ENCODE measurements around the gene OBP2B.

The OBP2B gene

DNA sequence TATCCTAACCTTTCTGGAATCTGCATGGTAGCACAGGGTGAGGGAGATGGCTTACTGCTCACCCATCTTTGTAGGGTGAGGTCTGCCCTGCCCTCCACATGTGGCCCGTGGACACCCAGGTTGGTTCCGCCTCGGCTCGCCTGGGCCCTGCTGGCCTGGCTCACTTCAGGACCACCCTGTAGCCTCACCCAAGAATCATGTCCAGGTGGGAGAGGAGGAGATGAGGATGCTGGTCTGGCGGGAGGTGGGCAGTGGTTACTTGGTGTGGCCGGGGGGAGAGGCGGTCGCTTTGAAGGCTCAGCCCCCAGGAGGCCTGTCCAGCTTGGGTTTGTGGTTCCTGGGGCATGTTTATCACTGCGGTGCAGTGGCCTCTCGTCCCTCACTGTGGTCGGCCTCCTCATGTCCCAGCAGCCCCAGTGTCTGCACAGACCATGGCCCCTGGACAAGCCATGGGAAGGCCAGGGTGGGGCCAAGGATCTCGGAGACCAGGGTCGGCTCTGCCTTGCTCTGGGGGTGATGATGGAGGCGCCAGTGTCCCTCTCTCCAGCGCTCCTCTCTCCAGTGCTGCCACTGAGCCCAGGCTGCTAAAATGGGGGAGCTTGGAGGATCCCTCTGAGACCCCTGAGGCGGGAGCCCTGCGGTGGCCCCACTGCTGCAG is 4.6 kb downstream of the OBP2B start:
- no peak overlapping the region for H3K4me3 Mint-ChIP-seq
- no peak overlapping the region for H3K27ac Mint-ChIP-seq
- peaks cover 2% of the 10 kb centered on the region for H3K27me3 Mint-ChIP-seq
- H3K4me1 Mint-ChIP-seq: peaks cover 2% of the 10 kb centered on the region
- no peaks in the 10 kb centered on the region for H3K9me3 Mint-ChIP-seq
- ATAC-seq (no peak), DNase-seq (no peak)
- H3K36me3 Mint-ChIP-seq (ENCODE audit: low read depth): no peaks in the 10 kb centered on the region

DNA sequence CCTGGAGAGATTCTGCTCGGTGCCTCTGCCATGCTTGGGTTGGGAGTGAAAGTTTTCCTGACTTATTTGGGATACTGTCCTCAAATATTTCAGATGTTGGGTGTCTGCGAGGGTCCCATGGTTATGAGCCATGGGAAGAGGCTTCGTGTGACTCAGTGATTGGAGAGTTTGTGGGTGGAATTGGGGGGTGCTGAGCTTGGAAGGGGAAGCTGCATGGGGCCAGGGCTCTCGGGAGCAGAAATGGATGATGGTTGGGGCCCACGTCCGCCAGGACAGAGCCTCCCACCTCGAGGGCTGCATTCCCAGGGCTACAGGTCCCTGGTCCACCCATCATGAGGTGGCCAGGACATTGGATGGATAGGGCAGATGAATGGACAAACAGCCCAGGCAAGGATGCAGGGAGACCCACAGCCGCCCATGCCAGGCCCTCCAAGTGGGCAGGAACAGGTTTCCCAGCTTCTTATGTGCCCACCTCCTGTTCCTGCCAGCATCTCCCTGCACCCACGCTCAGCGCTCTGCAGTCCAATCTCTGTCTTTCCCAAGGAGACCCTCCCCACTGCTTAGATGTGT is 5.5 kb downstream of the OBP2B start:
- no peak overlapping the region for H3K27ac Mint-ChIP-seq
- no peaks in the 10 kb centered on the region for H3K36me3 Mint-ChIP-seq (ENCODE audit: low read depth)
- ATAC-seq (no peak), DNase-seq (no peak)
- peaks cover 2% of the 10 kb centered on the region for H3K4me1 Mint-ChIP-seq
- peaks cover 2% of the 10 kb centered on the region for H3K27me3 Mint-ChIP-seq
- no peak overlapping the region for H3K4me3 Mint-ChIP-seq
- no peaks in the 10 kb centered on the region for H3K9me3 Mint-ChIP-seq

DNA sequence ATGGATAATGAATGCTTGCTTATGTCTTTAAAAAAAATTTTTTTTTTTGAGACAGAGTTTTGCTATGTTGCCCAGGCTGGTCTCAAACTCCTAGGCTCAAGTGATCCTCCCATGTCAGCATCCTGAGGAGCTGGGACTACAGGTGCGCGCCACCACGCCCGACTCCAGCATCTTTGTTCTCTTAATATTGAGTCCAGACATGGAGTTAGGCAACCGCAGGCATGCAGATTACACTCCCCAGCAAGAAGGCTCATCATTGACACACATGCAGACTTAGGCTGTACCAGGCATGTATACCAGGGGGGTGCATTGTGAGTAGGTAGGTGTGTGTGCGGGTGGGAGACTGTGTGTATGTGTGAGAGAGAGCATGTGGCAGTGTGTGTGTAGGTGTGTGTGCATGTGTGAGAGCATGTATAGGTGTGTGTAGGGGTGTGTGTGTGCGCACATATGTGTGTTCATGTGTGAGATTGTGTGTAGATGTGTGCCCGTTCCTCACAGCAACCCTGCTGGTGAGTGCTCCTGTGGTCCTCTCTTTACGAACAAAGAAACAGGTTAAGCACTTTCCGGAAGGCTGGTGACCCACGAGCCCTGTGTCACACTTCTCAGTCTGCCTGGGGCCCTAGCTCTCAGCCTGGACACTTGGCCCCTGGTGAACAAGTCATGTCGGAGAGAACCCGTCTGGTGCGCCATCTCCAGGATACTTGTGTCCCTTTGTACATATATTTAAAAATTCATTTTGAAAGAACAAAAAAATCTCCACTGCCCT is 6.2 kb downstream of the OBP2B start:
- ATAC-seq: no peak
- no peaks in the 10 kb centered on the region for H3K36me3 Mint-ChIP-seq (ENCODE audit: low read depth)
- no peak for DNase-seq
- peaks cover 2% of the 10 kb centered on the region for H3K4me1 Mint-ChIP-seq
- no peak overlapping the region for H3K4me3 Mint-ChIP-seq
- no peaks in the 10 kb centered on the region for H3K9me3 Mint-ChIP-seq
- H3K27ac Mint-ChIP-seq: no peak overlapping the region
- H3K27me3 Mint-ChIP-seq: peaks cover 2% of the 10 kb centered on the region

DNA sequence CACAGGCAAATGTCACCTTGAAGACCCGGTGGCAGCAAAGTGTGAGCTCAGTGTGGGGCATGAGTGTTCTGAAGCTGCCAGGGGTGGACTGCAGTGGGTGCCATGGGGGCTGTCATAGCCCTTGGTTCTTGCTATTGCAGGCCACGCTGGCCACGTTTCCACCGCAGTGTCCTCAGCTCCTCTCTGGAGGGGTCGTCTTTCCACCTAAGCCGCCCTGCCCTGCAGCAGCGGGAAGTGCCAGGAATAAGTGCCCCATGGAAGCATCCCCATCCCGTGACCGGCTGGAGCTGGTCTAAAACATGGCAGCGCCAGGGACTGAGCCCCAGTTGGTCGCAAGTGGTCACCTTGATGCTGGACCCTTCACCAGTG is 6.9 kb downstream of the OBP2B start:
- Mint-ChIP-seq H3K4me3 (no peak overlapping the region), H3K27ac (no peak overlapping the region), H3K36me3 (ENCODE audit: low read depth) (no peaks in the 10 kb centered on the region), H3K4me1 (peaks cover 2% of the 10 kb centered on the region), H3K27me3 (peaks cover 6% of the 10 kb centered on the region), H3K9me3 (no peaks in the 10 kb centered on the region)
- ATAC-seq (no peak), DNase-seq (no peak)

DNA sequence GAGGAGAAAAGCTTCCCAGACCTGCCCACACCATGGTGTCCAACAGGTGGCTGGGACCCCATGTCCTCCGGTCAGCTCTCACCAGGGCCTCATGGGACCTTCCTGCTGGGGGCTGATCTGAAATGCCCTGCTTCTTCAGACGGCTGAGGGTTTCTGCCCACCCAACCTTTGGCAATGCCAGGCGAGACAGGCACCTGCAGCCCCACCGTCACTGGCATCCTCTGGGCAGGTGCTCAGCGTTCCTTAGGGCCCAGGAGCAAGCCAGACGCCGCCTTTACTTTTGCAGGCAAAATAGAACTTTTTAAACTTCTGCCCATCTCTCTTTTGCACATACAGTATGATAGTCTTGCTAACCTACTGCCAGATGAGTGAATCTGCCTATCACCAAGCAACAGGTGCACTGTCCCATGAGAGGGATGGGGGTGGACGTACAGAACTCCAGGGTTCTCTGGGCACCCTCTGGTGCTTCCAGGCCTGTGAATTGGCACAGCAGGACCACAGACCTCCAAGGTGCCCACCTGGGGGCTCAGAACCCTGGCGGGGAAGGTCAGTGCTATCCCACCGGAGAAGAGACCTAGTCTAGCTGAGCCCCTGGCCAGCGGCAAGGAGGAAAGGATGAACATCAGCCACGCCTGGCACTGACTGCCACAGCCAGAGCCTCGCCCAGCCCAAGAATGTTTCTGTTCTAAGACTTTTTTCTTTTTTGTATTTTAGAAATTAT is 7.5 kb downstream of the OBP2B start:
- no peak overlapping the region for H3K4me3 Mint-ChIP-seq
- peaks cover 2% of the 10 kb centered on the region for H3K4me1 Mint-ChIP-seq
- ATAC-seq (no peak), DNase-seq (no peak)
- H3K27me3 Mint-ChIP-seq: peaks cover 7% of the 10 kb centered on the region
- H3K36me3 Mint-ChIP-seq (ENCODE audit: low read depth): no peaks in the 10 kb centered on the region
- no peak overlapping the region for H3K27ac Mint-ChIP-seq
- no peaks in the 10 kb centered on the region for H3K9me3 Mint-ChIP-seq

DNA sequence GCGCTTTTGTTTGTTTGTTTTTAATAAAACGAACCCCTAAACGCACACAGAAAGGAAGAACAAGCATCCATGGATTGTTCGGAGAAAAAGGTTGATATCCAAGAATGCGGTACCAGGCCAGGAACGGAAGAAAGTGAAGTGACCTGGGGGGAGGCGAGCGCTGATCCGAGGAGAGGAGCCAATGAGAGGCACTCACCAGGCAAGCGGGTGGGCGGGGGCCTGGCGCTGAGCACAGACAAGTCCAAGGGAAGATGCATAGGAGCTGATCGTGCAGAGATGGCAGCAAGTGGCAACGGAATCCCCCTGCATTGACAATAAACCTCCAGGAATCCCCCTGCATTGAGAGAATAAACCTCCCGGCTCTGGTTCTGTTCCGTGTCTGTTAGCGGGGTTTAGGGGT is 8.4 kb downstream of the OBP2B start:
- Mint-ChIP-seq H3K27ac (no peak overlapping the region), H3K27me3 (peaks cover 7% of the 10 kb centered on the region), H3K4me1 (peaks cover 2% of the 10 kb centered on the region), H3K4me3 (no peak overlapping the region), H3K36me3 (ENCODE audit: low read depth) (no peaks in the 10 kb centered on the region), H3K9me3 (no peaks in the 10 kb centered on the region)
- ATAC-seq: no peak
- no peak for DNase-seq

DNA sequence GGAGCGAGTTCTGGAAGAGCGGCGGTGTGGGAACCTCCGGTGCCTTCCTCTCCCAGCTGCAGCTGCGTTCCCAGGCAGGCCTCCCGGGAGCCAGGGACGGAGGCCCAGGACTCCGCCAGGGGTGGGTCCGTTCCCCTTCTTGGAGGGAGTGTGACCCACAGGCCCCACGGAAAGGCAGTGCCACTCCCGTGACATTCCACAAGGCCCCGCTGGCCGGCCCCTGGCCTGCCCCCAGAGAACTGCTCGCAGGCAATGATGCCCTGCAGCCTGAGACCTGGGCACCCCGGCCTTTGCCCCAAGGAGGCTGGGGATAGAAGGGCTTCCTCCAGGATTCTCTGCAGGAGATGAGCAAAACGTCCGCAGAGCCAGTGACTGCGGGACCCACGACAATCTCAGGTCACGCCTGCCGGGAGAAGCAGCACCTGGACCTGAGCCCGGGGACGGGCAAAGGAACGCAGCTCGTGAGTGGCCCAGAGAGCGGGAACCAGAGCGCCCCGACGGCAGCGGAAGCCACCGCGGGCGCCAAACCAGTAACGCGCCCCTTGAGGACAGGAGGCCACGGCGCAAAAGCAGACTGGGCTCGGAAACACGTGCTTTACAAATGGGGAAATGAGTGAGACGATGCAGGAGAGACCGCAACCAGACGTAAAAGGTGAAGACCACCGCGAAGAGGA is 9.3 kb downstream of the OBP2B start:
- peak overlapping the region; percentile 33 for H3K4me3 Mint-ChIP-seq
- ATAC-seq (no peak), DNase-seq (peak; percentile 20)
- H3K4me1 Mint-ChIP-seq: peaks cover 2% of the 10 kb centered on the region
- peak overlapping the region; percentile 39 for H3K27ac Mint-ChIP-seq
- no peaks in the 10 kb centered on the region for H3K9me3 Mint-ChIP-seq
- H3K27me3 Mint-ChIP-seq: peaks cover 15% of the 10 kb centered on the region
- H3K36me3 Mint-ChIP-seq (ENCODE audit: low read depth): no peaks in the 10 kb centered on the region

DNA sequence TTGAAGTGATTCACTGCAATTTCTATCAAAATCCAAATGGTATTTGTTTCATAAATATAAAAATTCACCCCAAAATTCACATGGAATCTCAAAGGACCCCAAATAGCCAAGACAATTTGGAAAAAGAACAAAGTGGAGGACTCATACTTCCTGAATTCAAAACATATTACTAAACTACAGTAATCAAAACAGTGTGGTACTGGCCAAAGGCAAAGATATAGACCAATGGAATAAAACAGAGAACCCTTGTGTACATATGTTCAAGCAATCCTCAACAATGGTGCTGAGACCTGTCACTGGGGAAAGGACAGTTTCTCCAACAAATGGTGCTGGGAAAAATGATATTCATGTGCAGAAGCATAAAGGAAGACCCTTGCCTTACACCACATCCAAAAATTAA is 14.0 kb downstream of the OBP2B start:
- ATAC-seq: no peak
- H3K4me1 Mint-ChIP-seq: peaks cover under 1% of the 10 kb centered on the region

DNA sequence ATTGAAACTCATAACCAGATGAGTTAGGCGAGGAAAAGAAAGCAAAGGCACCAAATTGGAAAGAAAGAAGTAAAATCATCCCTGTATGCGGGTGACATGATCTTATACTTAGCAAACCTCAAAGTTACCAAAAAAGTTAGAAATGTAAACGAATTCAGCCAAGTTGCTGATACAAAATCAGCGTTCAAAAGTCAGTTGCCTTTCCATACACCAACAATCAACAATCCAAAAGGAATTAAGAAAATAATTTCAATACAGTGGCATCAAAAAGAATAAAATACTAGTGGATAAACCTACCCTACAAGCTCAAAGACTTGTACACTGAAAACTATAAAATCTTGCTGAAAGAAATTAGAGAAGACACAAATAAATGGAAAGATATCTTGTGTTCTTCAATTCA is 14.5 kb downstream of the OBP2B start:
- Mint-ChIP-seq H3K9me3 (no peaks in the 10 kb centered on the region), H3K27ac (no peak overlapping the region), H3K36me3 (ENCODE audit: low read depth) (no peaks in the 10 kb centered on the region), H3K27me3 (peaks cover 31% of the 10 kb centered on the region), H3K4me1 (no peaks in the 10 kb centered on the region), H3K4me3 (no peak overlapping the region)
- DNase-seq (no peak), ATAC-seq (no peak)

More for the DNA sequence above, 14.0 kb downstream of the OBP2B start:
- Mint-ChIP-seq H3K27ac (no peak overlapping the region), H3K9me3 (no peaks in the 10 kb centered on the region), H3K36me3 (ENCODE audit: low read depth) (no peaks in the 10 kb centered on the region), H3K27me3 (peaks cover 32% of the 10 kb centered on the region), H3K4me3 (no peak overlapping the region)
- no peak for DNase-seq

DNA sequence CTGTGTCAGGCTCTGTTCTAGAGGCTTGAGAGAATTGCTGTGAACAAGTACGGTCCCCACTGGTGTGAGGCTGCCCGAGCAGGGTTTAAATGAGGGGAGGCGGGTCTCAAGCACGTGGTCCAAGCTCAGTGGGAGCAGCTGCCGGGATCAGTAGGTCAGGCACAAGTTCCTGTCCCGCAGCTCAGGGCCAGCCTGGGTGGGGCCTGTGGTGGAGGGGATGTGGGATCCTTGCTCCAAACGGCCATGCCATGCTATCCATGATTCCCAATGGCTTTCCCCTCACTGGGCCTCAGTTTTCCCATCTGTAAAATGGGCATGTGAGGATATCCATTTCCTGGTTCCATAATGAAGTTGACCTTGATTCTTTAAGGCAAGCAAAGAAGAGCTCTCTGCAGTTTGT is 17.1 kb downstream of the OBP2B start:
- no peak overlapping the region for H3K27ac Mint-ChIP-seq
- no peaks in the 10 kb centered on the region for H3K36me3 Mint-ChIP-seq (ENCODE audit: low read depth)
- no peak overlapping the region for H3K4me3 Mint-ChIP-seq
- no peak for DNase-seq
- ATAC-seq: no peak
- no peaks in the 10 kb centered on the region for H3K4me1 Mint-ChIP-seq
- H3K9me3 Mint-ChIP-seq: no peaks in the 10 kb centered on the region
- H3K27me3 Mint-ChIP-seq: peaks cover 40% of the 10 kb centered on the region

DNA sequence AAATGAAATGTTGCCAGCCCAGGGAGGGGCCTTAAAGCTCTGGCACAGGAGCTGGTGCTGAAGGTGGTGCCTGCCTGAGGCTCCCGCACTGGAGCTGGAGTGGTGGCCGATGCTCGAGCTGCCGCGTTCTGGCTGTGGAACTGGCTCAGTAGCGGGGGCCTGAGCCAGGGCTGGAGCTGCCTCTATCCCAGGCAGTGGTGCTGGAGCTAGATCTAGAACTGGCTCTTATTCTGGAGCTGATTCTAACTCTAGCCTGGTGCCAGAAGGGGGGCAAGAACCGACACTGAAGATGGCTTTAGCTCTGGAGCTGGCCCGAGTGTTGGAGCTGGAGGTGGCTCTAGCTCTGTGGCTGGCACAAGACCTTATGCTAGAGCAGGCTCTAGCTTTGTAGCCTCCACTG is 19.2 kb downstream of the OBP2B start:
- H3K9me3 Mint-ChIP-seq: no peaks in the 10 kb centered on the region
- ATAC-seq: no peak
- H3K4me3 Mint-ChIP-seq: no peak overlapping the region
- no peak for DNase-seq
- H3K4me1 Mint-ChIP-seq: peaks cover 8% of the 10 kb centered on the region
- H3K27ac Mint-ChIP-seq: no peak overlapping the region
- peaks cover 42% of the 10 kb centered on the region for H3K27me3 Mint-ChIP-seq
- H3K36me3 Mint-ChIP-seq (ENCODE audit: low read depth): no peaks in the 10 kb centered on the region

DNA sequence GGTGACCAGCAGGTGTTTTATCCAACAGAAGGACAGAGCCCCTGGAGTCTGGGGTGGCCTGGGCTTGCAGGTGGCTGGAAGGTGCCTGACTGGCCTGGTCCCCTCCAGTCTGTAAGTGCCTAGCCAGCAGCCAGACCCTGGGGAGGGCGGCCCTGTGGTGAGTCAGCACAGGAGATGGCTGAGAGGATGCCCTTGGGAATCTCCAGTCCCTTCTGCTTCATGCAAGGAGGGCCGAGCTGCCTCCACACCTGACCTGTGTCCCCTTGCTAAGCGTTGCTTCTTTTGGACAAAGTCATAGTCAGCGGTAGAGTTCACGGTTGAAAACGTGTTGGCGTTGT is 20.2 kb downstream of the OBP2B start:
- Mint-ChIP-seq H3K27me3 (peaks cover 36% of the 10 kb centered on the region), H3K27ac (no peak overlapping the region), H3K4me1 (peaks cover 14% of the 10 kb centered on the region), H3K36me3 (ENCODE audit: low read depth) (no peaks in the 10 kb centered on the region), H3K9me3 (no peaks in the 10 kb centered on the region), H3K4me3 (no peak overlapping the region)
- DNase-seq (no peak), ATAC-seq (no peak)

DNA sequence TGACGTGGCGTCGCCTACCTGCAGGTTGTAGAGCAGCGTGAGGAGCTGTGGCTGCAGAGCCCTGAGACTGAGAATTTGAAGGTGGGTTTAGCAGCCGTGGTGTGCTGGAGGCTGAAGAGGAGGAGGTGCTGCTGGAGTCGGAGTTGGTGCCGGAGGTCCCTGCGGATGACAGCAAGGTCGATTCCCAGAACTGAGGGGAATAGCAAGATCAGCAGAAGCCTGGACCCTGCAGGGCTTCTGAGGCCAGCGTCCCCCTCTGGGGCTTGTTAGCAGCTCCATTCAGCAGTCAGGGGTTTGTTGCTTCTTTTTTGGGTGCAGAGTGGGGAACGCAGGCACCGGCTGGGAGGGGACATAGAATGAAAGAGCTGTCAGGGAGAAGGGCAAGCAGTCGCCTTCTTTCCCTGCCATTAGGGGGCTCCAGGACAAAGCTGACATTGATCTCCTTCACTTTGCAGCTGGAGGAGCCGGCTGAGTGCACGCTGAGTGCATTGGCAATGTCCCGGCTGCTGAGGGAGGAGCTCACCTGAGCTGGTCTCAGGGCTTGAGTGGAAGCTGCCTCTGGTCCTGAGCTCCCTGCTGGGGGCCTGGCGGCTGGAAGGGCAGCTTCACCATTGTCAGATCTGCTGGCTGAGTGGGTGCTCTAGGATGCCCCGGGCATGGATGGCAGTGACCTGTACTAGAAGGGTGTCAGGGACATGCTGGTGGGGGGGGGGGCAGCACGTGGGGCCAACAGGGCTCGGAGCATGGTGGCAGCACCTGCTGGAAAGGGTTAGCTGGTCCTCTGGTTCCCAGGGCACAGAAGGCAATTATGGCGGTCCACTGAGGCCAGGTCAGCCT is 20.8 kb downstream of the OBP2B start:
- Mint-ChIP-seq H3K4me1 (peaks cover 17% of the 10 kb centered on the region), H3K27ac (no peak overlapping the region), H3K9me3 (no peaks in the 10 kb centered on the region), H3K36me3 (ENCODE audit: low read depth) (no peaks in the 10 kb centered on the region), H3K27me3 (peaks cover 35% of the 10 kb centered on the region), H3K4me3 (no peak overlapping the region)
- DNase-seq (no peak), ATAC-seq (no peak)

DNA sequence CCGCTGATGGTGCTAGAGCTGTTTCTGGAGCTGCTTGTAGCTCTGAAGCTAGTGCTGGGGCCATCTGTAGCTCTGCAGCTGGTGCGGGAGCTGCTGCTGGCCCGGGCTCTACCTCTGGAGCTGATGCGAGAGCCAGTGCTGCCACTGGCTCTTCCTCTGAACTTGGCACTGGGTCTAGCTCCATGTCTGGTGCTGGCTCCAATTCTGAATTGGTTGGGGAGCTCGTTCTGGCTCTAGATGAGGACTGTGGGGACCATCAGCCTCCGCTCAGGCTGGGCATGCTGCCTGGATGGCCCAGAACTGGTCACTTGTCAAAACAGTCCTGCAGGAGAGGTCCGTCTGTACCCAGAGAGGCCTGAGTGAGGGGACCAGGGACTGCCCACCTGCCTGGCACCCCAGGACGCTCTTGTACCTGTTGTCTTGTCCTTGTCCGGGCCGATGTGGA is 21.5 kb downstream of the OBP2B start:
- no peaks in the 10 kb centered on the region for H3K36me3 Mint-ChIP-seq (ENCODE audit: low read depth)
- peaks cover 23% of the 10 kb centered on the region for H3K4me1 Mint-ChIP-seq
- no peaks in the 10 kb centered on the region for H3K9me3 Mint-ChIP-seq
- DNase-seq (no peak), ATAC-seq (no peak)
- H3K27ac Mint-ChIP-seq: no peak overlapping the region
- no peak overlapping the region for H3K4me3 Mint-ChIP-seq
- peaks cover 37% of the 10 kb centered on the region for H3K27me3 Mint-ChIP-seq

All from activated naive CD8-positive, alpha-beta T cell treated with anti-CD3 and anti-CD28 coated beads, Interleukin-2, amount 50 U/mL, for 24 hours (primary cell).